GM18868 (cell line): ENCODE data around the gene RASL11B.
"Not testable (repeated sequence)": the region's sequence is repeated elsewhere in the genome, so short reads cannot be mapped to it uniquely, and the experiment has no call there.

ENCODE experiments used
- ATAC-seq: cut with Tn5 transposase; IDR thresholded peaks from one replicate; pipeline ENCODE4 v1.9.1; 2021; ENCODE audit warnings: mild to moderate bottlenecking, moderate library complexity; ENCODE audit not compliant: unreplicated experiment

Gene RASL11B, protein sequence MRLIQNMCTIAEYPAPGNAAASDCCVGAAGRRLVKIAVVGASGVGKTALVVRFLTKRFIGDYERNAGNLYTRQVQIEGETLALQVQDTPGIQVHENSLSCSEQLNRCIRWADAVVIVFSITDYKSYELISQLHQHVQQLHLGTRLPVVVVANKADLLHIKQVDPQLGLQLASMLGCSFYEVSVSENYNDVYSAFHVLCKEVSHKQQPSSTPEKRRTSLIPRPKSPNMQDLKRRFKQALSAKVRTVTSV

DNA sequence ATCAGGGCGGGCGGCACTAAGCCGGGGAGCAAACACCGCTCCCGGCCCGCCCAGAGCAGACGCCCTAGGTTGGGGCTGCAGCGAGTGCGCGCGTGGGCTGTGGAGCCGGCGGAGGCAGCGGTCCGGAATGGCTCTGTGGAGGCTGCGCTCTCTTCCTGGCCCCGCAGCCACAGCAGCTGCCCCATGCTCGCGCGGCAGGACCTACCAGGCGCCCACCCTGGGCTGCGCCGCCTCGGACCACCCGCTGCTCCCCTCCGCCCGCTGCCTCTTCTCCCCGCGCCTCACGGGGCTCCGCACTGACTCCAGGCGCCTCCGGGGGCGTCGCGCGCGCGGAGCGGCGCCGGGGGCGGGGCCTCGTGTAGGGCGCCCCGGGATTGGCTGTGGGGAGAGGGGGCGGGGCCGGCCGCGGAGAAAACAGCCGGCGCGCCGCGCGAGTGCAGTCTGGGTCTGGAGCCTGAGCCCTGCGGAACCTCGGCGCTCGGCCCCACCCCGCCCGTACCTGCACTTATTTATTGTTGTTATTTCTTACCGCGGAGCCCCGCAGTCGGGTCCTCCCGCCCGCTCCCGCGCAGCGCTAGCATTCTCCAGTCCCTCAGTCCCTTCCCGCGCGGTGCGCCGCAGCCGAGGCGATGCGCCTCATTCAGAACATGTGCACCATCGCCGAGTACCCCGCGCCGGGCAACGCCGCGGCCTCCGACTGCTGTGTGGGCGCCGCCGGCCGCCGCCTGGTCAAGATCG lies at the start of gene RASL11B:
Gene RASL11B, plus strand, starts transcription at position 439 of the 738 bp plus-strand sequence. Its CDS starts 191 bp downstream, at position 630.
- peak; percentile 99 for ATAC-seq

DNA sequence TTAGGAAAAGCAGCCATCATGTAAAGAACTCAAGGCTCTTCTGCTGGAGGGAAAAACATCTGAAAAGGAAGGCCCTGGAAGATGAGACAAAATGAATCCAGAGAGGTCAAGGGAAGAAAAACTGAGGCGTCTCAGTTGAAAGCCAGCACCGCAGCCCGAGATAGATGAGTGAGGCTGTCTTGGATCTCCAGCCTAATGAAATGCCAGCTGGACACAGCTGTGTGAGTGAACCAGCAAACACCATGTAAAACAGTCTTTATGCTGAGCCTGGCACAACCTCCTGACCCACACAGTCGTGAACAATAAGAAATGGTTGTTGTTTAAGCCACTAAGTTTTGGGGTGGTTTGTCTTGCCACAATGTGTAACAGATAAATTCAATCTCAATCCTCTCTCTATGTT lies 48.6 kb upstream of the RASL11B start:
- ATAC-seq, result no peak

DNA sequence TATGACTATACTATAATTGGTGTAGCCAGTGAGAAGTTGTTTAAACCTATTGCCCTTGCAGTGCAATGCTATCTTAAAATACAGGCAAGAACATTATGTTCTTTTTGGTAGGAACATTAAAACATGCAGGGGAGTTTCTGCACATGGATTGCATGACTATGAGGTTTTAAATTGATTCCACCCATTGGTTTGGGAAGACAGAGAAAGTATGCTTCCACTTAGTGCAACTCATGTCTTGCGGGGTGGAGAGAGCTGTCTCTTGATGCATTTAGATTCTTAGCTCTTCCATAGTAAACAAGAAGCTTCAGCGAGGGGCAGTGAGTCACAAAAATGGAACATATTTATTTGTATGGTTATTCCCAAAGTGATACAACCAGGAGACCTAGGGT lies 39.5 kb upstream of the RASL11B start:
- no peak for ATAC-seq

DNA sequence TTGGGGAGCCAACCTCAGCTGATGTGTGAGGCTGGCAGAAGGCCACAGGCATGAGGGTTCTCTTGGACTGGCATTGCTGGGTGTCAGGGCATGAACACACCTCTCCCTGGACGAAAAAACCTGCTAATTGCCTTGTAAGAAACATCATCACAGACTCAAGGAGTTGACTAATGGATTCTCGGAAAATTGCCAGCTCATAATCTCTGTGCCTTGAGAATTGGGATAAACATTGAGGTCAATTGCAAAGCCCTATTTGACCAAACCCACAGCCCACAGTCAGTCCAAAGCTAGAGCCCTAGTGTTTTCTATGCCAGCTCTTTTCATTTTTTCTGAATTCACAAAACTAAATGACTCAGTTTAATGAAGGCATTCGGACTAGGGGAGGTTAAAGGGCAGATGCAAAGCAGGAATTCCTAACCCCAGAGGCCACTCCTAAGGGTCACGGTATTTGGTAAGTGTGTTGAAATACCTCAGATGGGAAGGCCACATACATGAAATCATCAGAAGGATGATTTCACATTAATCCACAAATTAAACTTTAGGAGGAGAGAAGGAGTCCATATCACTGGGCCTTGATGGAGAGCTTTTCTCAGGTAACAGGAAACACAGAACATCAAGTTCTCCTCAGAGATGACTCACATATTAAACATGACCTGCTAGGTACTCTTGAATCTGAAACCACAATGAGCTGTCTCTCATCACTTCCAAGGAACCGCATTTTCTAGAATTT lies 39.0 kb upstream of the RASL11B start:
- ATAC-seq, result no peak

DNA sequence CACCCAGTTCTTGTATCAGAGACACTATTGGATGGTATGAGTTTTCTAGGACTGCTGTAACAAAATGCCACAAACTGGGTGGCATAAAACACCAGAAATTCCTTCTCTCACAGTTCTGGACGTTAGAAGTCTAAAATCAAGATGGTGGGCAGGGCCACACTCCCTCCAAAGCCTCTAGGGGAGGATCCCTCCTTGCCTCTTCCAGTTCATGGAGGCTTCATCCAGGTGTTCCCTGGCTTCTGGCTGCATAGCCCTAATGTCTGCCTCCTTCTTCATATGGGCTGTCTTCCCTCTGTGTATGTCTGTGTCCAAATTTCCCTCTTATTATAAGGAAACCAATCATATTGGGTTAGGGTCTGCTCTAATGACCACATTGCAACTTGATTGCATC lies 38.4 kb upstream of the RASL11B start:
- no peak for ATAC-seq

DNA sequence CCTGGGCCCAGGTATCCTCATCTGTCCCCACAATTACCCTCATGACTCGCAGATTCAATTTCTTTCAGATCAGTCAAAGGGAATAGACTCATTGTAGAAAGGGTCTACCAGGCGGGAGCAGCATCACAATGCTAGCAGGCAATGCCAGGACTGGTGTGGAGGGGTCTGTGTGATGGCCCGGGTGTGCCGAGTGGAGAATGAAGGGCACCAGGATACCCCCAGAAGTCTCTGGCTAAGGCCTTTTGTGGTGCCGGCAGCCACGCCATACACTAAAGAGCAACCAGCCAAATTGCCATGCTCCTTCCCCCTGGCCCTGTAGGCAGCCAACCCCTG lies 37.9 kb upstream of the RASL11B start:
- ATAC-seq, result no peak

DNA sequence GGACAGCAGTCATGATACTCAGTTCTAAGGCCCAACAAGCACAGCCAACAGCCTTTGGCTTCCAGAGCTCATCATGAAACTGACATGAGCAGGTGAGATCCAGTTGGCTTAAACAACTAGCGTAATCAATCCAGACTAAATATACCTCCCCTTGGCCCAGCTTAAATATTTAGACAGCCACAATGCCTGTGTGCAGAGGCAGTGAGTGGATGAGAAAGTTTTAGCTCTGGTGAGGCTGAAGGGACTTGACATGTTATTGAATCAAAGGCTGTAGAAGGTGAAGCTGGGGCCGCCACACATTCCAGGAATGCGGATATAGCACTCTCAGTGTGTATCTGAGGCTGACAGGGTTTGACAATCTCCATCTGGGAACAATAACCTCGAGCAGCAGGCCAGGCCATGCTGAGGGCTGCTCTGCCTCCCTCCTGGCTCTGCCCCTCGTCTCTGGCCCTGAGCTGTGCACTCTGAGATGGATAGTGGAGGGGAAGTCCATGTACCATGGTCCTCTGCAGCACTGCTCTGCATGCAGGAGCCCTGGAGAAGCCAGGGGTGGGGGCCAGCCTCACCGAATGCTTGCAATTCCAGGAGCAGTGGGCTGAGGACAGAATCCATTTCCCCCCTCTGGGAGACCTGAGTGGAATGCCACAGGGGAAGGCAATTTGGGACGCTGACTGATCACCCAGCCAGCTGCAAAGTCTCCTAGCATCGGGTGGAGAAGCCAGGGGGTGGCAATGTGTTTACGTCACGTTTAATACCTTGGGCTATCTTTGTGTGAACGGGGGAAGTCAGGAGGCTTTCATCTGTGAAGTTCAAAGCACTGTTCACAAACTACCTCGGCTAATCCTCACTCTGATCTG lies 37.3 kb upstream of the RASL11B start:
- ATAC-seq, result no peak

DNA sequence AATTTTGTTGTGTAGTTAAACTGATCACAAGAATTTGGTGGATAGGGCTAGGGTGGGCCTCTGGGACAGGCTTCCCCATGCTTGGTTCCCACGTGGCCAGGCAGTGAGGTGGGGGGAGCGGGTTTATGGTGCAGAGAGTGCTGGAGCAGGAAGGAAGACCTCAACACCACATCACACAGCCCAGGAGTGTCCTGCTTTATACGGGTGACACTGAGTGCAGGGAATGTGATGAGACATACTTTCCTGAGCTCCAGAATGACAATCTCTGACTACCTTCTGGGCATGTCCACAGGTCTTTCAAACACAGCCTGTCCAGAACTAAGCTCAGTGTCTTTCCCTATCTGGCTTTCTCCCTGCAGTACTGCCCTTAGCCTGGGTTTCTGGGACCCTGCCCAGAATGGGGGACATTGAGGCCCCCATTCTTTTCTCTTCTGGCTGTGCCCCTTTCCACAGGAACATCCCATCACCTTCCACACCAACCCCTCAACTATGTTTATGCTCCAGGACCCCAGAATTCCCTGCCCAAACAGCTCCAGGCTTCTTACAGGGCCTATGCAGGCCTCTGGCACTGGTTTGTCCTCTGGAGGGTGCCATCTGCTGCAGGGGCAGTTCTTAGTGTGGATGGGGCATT lies 36.5 kb upstream of the RASL11B start:
- no peak for ATAC-seq

DNA sequence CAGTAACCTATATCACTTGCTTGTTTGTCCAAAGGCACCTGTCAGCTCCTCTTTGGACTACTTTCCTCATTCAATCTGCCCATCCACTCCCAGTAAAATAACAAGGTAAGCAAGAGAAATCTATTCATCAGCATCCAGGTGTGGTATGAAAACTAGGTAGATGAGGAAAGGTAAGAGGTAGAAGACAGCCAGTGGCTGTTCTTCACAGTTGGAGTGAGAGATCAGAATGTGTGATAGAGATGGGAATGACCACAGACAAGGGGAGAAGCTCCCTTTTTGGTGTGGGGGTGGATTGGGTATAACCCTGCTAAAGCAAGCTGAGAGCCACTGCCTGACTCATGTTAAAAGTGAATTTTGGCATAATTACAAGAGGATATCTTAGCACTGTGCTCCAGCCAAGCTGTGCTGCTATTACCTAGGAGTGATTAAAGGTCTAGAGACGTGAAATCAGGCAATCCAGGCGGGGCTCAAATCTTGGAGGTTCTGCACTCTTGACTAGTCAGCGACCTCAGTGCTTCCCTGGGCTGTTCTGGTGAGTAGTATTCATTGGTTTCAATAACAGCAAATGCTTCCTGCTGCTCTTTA lies 28.1 kb upstream of the RASL11B start:
- no peak for ATAC-seq

DNA sequence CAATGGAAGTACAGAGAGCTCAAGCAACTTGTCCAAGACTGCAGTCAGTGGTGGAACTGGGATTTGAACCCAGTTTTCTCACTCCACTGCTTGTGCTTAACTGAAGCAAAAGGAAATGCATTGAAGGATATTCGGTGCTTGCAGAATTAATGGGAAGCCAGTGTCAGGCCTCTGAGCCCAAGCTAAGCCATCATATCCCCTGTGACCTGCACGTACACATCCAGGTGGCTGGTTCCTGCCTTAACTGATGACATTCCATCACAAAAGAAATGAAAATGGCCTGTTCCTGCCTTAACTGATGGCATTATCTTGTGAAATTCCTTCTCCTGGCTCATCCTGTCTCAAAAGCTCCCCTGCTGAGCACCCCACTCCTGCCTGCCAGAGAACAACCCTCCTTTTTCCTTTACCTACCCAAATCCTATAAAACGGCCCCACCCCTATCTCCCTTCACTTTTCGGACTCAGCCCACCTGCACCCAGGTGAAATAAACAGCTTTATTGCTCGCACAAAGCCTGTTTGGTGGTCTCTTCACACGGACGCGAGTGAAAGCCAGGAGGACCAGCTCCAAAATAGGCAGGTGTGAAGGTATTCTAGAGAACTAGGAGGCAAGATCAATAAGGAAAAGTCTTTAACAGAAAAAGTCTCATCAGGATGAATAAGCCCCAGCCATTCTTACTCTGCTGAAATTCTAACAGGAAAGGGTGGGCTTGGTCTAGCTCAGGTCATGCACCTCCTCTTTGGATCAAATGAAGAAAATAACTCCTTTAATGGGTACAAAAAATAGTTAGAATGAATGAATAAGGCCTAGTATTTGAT lies 27.3 kb upstream of the RASL11B start:
- ATAC-seq, result not testable (repeated sequence)

DNA sequence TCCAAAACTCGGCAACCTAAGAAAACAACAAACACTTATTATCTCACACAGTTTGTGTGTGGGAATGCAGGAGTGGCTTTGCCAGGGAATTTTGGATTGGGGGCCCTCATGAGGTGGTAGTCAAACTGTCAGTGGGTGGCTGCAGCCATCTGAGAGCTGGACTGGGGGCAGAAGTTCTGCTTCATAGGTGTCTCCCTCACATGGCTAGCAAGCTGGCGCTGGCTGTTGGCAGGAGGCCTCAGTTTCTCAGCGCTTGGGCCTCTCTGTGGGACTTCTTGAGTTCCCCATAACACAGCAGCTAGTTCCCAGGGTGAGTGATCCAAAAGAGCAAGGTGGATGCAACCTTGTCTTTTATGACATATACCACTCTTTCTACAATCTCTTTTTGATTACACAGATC lies 26.0 kb upstream of the RASL11B start:
- ATAC-seq, result no peak

DNA sequence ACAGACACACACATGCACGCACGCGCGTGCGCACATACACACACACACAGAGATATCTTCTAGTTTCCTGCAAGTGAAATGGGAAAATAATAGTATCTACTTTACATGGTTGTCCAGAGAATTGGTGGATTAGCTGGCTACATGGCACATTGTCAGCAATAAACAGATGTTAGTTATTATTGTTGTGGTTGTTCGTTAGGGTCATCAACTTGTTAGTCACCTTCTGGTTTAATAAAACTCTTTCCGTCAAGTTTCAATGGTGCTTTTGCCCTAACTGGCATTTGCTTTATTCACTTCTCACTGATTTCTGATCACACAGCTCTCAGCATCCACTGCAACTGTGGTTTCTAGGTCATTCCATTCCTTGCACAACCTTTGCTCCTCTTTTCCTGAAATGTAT lies 25.4 kb upstream of the RASL11B start:
- ATAC-seq, result no peak

DNA sequence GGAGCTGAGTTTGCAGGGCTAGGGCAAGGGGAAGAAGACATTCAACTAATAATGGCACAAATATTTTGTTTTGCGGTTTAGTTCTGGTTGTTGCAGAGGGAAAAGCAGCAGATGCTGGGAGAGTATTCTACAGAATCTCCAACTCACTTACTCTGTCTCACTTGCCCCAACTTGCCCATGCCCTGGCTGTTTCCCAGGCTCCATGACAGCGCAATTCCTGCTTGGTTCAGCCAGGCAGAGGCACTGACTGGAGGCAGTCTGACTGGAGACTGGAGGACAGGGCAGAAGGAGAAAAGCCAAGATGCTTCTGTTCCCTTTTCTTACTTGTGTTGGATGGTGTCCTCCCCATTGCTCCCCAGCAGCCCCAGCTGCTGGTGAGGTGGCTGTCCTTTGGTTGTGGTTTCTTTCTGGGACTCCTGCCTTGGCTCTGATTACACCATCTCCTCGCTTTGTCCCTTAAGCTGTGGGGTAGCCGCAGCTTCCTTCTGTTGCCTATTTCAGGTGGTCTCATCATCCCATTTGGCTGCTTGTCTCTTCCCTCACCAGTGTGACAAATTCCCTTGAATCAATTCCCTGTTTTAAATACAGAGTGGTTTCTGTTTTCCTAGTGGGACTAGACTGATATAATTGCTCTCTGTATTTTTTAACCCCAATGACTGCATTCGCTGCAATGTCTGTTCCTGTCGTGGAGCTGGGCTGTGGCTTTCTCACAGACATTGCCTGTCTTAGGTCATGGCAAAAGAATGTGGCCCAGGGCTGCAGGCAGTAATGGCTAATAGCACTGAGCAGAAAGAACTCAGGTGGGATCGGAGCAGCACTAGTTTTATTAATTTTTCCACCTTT lies 24.2 kb upstream of the RASL11B start:
- no peak for ATAC-seq

DNA sequence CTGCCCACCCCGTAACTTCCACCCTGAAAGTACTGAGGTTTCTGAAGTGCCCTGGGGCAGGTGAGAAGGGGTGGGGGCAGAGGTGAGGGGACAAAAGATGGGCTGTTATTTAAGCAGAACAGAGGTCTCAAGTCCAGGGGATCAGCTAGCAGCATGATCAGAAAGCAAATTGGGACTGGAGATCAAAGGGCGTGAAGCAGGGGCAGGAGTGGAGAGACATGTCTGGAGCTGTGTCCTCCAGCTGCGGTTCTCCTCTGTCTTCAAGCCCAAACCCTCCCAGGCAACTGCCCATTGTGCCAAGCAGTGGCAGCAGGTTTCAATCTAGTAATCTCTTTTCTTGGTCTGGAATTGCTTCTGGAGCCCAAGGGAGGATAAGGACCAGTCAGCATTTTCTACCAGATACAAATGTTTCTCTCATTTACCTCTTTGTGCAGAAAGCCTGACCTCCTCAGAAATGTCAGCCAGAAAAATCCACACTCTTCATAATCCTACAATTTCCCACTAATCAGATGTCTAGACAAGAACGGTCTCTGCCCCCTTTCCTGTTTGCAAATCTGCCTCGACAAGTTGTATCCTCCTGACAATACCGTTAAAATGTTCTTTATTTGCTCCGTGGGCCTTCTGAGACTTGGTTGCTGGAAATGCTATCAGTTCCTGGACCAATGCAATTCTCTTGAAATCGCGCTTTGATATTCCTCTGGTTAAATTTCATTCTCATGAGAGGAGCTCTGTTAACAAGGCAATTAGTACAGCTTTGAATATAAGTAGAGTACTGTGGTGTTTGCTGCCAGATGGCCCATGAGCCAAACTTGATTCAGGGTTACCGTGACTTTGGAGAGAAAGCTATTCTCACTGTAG lies 23.2 kb upstream of the RASL11B start:
- no peak for ATAC-seq

DNA sequence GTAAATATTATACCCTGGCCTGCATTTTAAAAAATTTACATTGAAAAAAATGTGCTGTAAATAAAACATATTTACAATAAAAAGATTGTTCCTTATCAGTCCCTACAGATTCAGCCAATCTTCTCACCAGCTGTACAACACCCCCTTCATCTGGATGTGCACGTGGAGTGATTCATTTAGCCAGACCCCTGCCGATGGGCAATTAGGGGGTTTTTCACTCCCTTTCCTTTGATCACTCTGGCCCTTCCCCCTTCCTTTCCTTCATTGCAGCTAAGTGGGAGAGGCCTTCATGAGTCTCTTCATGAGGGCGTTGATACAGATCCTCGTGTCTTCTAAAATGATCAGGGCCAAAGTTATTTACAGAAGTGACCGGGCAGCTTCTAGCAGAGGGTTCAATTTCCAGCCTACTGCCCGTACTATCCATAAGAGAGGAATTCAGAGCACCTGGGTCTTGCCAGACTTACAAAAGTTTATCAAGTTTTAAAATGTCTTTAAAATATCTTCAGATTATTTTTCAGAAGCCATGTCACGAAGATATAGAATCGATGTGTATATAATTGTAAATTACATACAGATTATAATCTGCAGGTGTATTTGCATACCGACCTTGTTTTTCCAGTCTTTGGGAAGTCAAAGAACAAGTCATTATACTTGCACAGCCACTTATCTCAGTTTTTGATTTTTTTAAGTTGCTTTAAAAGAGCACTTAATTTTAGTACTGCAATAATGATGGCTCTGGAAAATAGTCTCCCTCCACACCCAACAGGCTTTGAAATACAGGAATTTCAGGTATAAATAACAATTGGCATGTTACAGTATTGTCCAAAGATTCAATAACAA lies 21.4 kb upstream of the RASL11B start:
- ATAC-seq, result no peak

DNA sequence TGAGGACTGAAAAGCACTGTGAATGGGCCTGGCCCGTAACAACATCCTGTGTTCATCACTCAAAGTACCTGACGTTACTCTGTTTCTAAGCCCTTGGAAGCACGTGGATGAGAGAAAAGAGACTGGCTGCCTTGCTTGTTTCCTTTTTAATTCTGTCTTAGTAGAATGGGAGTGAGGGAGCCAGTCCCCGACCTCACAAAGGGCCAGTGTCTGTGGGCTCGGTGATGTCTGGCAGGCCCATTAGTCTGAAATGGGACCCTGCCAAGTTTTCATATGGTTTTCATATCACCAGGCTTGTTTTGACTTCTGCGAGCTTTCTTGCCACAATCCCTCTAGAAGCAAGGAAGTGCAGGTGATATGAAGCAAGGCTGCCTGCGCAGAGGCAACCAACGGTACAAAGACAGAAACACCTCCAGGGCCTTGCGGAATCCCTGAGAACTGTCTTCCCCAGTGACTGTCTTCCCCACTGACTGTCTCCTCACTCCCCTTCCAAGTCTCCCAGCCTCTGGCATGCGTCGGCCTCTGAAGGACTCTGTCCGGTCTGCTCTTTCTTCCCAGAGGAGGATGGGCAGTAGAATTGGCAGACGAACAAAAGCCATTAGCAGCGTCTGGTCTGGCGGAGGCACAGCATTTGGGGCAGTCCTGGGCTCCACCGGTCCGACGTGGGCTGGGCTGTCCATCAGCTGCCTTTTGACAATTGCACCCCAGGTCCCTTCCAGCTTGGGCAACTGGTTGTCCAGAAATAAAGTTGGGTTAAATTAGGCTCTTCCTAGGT lies 20.2 kb upstream of the RASL11B start:
- no peak for ATAC-seq
